ENCODE results near the gene CHL1. TPM values are rescaled to one million over a fixed set of nuclear protein-coding genes. Genes with fewer than 3 reads are reported as not detected.

The CHL1 gene, protein sequence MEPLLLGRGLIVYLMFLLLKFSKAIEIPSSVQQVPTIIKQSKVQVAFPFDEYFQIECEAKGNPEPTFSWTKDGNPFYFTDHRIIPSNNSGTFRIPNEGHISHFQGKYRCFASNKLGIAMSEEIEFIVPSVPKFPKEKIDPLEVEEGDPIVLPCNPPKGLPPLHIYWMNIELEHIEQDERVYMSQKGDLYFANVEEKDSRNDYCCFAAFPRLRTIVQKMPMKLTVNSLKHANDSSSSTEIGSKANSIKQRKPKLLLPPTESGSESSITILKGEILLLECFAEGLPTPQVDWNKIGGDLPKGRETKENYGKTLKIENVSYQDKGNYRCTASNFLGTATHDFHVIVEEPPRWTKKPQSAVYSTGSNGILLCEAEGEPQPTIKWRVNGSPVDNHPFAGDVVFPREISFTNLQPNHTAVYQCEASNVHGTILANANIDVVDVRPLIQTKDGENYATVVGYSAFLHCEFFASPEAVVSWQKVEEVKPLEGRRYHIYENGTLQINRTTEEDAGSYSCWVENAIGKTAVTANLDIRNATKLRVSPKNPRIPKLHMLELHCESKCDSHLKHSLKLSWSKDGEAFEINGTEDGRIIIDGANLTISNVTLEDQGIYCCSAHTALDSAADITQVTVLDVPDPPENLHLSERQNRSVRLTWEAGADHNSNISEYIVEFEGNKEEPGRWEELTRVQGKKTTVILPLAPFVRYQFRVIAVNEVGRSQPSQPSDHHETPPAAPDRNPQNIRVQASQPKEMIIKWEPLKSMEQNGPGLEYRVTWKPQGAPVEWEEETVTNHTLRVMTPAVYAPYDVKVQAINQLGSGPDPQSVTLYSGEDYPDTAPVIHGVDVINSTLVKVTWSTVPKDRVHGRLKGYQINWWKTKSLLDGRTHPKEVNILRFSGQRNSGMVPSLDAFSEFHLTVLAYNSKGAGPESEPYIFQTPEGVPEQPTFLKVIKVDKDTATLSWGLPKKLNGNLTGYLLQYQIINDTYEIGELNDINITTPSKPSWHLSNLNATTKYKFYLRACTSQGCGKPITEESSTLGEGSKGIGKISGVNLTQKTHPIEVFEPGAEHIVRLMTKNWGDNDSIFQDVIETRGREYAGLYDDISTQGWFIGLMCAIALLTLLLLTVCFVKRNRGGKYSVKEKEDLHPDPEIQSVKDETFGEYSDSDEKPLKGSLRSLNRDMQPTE (N-terminal part only)
- total RNA-seq (ENCODE audit: low replicate concordance): 0.49 and 0.59 TPM in 2 replicates

DNA sequence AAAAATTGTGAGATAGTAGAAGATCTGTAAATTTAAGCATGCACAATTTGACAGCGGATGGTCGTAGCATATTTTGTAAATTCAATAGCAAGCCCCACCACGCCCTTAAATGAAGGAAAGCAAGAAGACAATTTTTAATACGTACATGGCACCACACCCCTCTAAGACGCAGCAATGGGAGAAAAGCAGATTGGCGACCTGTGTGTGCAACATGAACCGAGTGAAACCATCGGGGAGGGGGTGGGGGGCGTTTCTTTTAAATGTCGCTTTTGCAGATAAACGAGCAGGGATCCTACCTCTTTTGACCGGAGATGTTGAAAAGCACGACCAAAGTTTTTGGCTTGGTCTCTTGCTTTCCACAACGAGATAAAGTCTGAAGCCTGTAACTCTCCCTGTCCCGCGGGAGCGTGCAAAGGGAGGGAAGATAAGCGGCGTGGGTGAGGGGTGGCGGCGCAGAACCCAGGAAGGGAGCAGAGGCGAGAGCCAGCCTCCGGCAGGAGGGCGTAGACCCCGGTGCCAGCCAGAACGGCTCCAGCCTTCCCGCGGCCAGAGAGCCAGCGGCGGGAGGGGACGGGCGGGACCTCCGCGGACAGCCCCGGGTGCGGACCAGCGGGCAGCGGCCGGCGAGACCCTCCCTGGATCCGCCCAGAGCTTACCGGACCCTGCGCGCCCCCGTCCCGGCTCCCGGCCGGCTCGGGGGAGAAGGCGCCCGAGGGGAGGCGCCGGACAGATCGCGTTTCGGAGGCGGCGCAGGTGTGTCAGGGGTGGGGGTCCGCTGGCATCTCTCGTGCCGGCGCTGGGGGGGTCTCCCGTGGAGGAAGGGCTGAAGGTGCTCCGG, at the start of gene CHL1:
Gene CHL1, plus strand, starts transcription at position 453 of the 838 bp plus-strand sequence. CDS start 123,014 bp downstream, outside the sequence.
- Histone ChIP-seq H3K27ac (no peak within 1 kb of the TSS), H4K20me1 (ENCODE audit: low read depth) (no peaks in the 10 kb centered on the region), H3K9me3 (ENCODE audit: low read depth) (no peaks in the 10 kb centered on the region), H3K79me2 (ENCODE audit: low read depth) (no peaks in the 10 kb centered on the region), H3K4me1 (peaks cover 13% of the 10 kb centered on the region), H3K4me3 (peak within 1 kb of the TSS; percentile 59), H3K9ac (no peak within 1 kb of the TSS), H3K4me2 (peak within 1 kb of the TSS; percentile 94), H3K36me3 (no peaks in the 10 kb centered on the region), H3K27me3 (peaks cover 87% of the 10 kb centered on the region), H3F3A (ENCODE audit: low read depth) (peaks cover 5% of the 10 kb centered on the region), H2AFZ (replicated peaks) (peak within 1 kb of the TSS; percentile 85)
- H3K36me3 Mint-ChIP-seq: no peaks in the 10 kb centered on the region
- H3K27ac Mint-ChIP-seq: no peak within 1 kb of the TSS
- H3K27me3 Mint-ChIP-seq (ENCODE audit: insufficient read depth, low read depth): peaks cover 7% of the 10 kb centered on the region
- peak within 1 kb of the TSS; percentile 95 for H3K4me3 Mint-ChIP-seq
- no peaks in the 10 kb centered on the region for H3K9me3 Mint-ChIP-seq
- peaks cover 16% of the 10 kb centered on the region for H3K4me1 Mint-ChIP-seq
- TF ChIP-seq EZH2phosphoT487 (IDR thresholded peaks at IDR 0.05) (peak; percentile 35), EZH2 (IDR thresholded peaks at IDR 0.05) (peak; percentile 80)
- TF ChIP-seq, protein P1, sequence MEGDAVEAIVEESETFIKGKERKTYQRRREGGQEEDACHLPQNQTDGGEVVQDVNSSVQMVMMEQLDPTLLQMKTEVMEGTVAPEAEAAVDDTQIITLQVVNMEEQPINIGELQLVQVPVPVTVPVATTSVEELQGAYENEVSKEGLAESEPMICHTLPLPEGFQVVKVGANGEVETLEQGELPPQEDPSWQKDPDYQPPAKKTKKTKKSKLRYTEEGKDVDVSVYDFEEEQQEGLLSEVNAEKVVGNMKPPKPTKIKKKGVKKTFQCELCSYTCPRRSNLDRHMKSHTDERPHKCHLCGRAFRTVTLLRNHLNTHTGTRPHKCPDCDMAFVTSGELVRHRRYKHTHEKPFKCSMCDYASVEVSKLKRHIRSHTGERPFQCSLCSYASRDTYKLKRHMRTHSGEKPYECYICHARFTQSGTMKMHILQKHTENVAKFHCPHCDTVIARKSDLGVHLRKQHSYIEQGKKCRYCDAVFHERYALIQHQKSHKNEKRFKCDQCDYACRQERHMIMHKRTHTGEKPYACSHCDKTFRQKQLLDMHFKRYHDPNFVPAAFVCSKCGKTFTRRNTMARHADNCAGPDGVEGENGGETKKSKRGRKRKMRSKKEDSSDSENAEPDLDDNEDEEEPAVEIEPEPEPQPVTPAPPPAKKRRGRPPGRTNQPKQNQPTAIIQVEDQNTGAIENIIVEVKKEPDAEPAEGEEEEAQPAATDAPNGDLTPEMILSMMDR (IDR thresholded peaks at IDR 0.05): no peak
- peak; percentile 72 for DNase-seq (ENCODE audit: low spot score)

DNA sequence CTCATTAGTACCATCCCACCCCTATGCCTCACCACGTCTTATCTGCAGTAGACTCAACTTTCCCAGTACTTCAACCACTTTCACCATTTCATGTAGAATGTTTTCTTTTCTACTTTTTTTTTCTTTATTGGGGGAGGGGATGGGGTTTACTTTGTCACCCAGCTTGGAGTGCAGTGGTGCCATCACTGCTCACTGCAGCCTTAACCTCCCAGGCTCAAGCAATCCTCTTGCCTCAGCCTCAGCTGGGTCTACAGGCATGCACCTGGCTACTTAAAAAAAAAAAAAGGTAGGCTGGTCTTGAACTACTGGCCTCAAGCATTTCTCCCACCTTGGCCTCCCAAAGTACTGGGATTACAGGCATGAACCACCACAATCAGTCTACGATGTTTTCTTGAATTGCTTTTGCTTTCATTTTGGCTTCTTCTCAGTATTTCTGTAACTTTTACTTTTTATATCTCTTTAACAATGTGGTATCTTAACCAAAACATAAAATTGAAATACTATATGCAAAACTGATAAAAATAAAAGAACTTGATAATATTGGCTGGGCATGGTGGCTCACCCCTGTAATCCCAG, 44.9 kb upstream of the CHL1 start:
- no peaks in the 10 kb centered on the region for H3K36me3 ChIP-seq
- no peaks in the 10 kb centered on the region for H3F3A ChIP-seq (ENCODE audit: low read depth)
- Mint-ChIP-seq H3K4me3 (no peak overlapping the region), H3K9me3 (no peaks in the 10 kb centered on the region), H3K36me3 (no peaks in the 10 kb centered on the region), H3K27ac (no peak overlapping the region), H3K4me1 (no peaks in the 10 kb centered on the region), H3K27me3 (ENCODE audit: insufficient read depth, low read depth) (peaks cover 4% of the 10 kb centered on the region)
- DNase-seq (ENCODE audit: low spot score): no peak
- no peak overlapping the region for H3K9ac ChIP-seq
- no peak overlapping the region for H3K4me2 ChIP-seq
- no peaks in the 10 kb centered on the region for H3K27me3 ChIP-seq
- H2AFZ ChIP-seq (replicated peaks): no peak overlapping the region
- no peaks in the 10 kb centered on the region for H3K4me1 ChIP-seq
- no peak overlapping the region for H3K4me3 ChIP-seq
- TF ChIP-seq, protein P1 (IDR thresholded peaks at IDR 0.05): no peak
- no peak for TF ChIP-seq EZH2 (IDR thresholded peaks at IDR 0.05)
- no peak for TF ChIP-seq EZH2phosphoT487 (IDR thresholded peaks at IDR 0.05)
- no peaks in the 10 kb centered on the region for H3K79me2 ChIP-seq (ENCODE audit: low read depth)
- H3K9me3 ChIP-seq (ENCODE audit: low read depth): no peaks in the 10 kb centered on the region
- H3K27ac ChIP-seq: no peak overlapping the region
- H4K20me1 ChIP-seq (ENCODE audit: low read depth): no peaks in the 10 kb centered on the region

DNA sequence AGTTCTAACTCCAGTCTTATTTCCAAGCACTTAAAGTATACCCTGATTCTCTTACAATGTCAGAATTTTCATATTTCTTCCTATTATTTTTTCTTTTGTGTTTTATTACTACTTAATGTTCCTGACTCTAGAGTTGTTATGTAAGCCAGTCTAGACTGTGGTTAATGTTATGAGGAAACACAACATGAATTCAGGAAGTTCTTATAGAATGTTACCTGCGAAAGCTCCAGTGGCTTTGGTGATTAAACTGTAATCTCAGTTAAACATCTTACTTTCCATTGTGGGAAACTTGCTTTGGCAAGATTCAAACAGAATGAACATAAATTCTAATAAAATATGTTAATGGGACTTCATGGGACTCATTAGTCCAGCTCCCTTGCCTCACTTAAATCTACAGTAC, 36.6 kb upstream of the CHL1 start:
- no peak for DNase-seq (ENCODE audit: low spot score)
- no peaks in the 10 kb centered on the region for H3K9me3 Mint-ChIP-seq
- H3F3A ChIP-seq (ENCODE audit: low read depth): no peaks in the 10 kb centered on the region
- no peaks in the 10 kb centered on the region for H3K79me2 ChIP-seq (ENCODE audit: low read depth)
- no peak overlapping the region for H3K9ac ChIP-seq
- peaks cover 10% of the 10 kb centered on the region for H3K4me1 Mint-ChIP-seq
- TF ChIP-seq, protein P1 (IDR thresholded peaks at IDR 0.05): no peak
- no peak for TF ChIP-seq EZH2 (IDR thresholded peaks at IDR 0.05)
- TF ChIP-seq EZH2phosphoT487 (IDR thresholded peaks at IDR 0.05): no peak
- H3K4me1 ChIP-seq: no peaks in the 10 kb centered on the region
- no peaks in the 10 kb centered on the region for H3K9me3 ChIP-seq (ENCODE audit: low read depth)
- no peaks in the 10 kb centered on the region for H4K20me1 ChIP-seq (ENCODE audit: low read depth)
- H3K27ac ChIP-seq: no peak overlapping the region
- no peak overlapping the region for H3K4me3 ChIP-seq
- no peaks in the 10 kb centered on the region for H3K27me3 Mint-ChIP-seq (ENCODE audit: insufficient read depth, low read depth)
- H3K4me3 Mint-ChIP-seq: no peak overlapping the region
- H3K4me2 ChIP-seq: no peak overlapping the region
- H3K27ac Mint-ChIP-seq: no peak overlapping the region
- H3K36me3 ChIP-seq: no peaks in the 10 kb centered on the region
- no peak overlapping the region for H2AFZ ChIP-seq (replicated peaks)
- H3K36me3 Mint-ChIP-seq: no peaks in the 10 kb centered on the region
- H3K27me3 ChIP-seq: peaks cover 19% of the 10 kb centered on the region
